Stomach smooth muscle (tissue), 2 donors: ENCODE measurements around the gene MOSPD3.
A peak's percentile ranks its signal among the peaks of the same experiment; 100 is the strongest.

Experiments
- H3K27ac ChIP-seq: one replicate; pipeline ENCODE4 v1.7.0; 2013; ENCODE audit warnings: mild to moderate bottlenecking, low read length, inconsistent platforms
- H3K27me3 ChIP-seq, 2 donors: one replicate each; pipeline ENCODE4 v1.7.0; 2013; ENCODE audit warnings: low read length in 2 of 2; ENCODE audit not compliant: insufficient read depth in 2 of 2, control insufficient read depth in 1 of 2
- H3K36me3 ChIP-seq, 2 donors: one replicate each; pipeline ENCODE4 v1.7.0; 2013; ENCODE audit warnings: low read length in 2 of 2; ENCODE audit not compliant: control insufficient read depth in 2 of 2, insufficient read depth in 2 of 2
- H3K4me1 ChIP-seq: one replicate; pipeline ENCODE4 v1.7.0; 2013; ENCODE audit warnings: low read length; ENCODE audit not compliant: control insufficient read depth, insufficient read depth
- H3K4me3 ChIP-seq, 2 donors: one replicate each; pipeline ENCODE4 v1.7.0; 2013; ENCODE audit warnings: low read length in 2 of 2
- H3K9ac ChIP-seq, 2 donors: one replicate each; pipeline ENCODE4 v1.7.0; 2013; ENCODE audit warnings: low read length in 2 of 2, mild to moderate bottlenecking in 1 of 2
- H3K9me3 ChIP-seq, 2 donors: one replicate each; pipeline ENCODE4 v1.7.0; 2013; ENCODE audit warnings: low read length in 2 of 2; ENCODE audit not compliant: control insufficient read depth in 2 of 2
- donor health status: healthy.
- donor health status: Pancreatic carcinoma.

Gene MOSPD3

DNA sequence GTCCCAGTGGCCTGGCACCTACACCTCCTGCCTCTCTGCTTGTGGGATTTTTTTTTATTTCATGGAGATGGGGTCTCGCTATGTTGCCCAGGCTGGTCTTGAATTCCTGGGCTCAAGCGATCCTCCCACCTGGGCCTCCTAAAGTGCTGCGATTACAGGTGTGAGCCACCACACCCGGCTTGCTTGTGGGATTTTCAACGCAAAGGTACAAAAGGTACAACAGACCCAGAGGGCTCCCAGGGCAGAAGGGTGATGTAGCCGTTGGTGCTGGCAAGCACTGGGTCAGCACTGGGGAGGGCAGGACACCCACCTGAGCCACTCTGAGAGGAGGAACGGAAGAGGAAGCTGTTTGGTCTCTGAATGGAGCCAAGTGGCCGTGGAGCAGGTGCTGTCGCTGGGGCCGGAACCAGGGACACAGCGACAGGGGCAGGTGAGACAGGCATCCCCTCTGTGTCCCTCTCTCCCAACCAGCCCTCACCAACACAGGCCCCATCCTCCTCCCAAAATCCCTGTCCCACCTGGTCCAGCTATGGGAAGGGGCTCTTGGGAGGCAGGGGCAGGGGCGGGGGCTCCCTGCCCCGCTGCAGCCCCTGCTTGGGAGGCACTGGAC, 35.9 kb upstream of the MOSPD3 start:
- Histone ChIP-seq H3K9me3 (no peaks in the 10 kb centered on the region), H3K36me3 (peaks cover 30 to 50% of the 10 kb centered on the region in 2 donors), H3K9ac (no peak overlapping the region), H3K4me3 (no peak overlapping the region), H3K4me1 (no peaks in the 10 kb centered on the region), H3K27me3 (no peaks in the 10 kb centered on the region), H3K27ac (no peak overlapping the region)

GRCh38 chr7:100577103-100577502, 35.2 kb upstream of the MOSPD3 start:
- no peak overlapping the region for H3K4me3 ChIP-seq
- no peaks in the 10 kb centered on the region for H3K27me3 ChIP-seq
- no peaks in the 10 kb centered on the region for H3K9me3 ChIP-seq
- no peak overlapping the region for H3K9ac ChIP-seq
- H3K4me1 ChIP-seq = no peaks in the 10 kb centered on the region
- no peak overlapping the region for H3K27ac ChIP-seq
- H3K36me3 ChIP-seq = peaks cover 33 to 56% of the 10 kb centered on the region in 2 donors

GRCh38 chr7:100577507-100577906, 34.8 kb upstream of the MOSPD3 start:
- Histone ChIP-seq H3K9me3 (no peaks in the 10 kb centered on the region), H3K4me1 (no peaks in the 10 kb centered on the region), H3K27me3 (no peaks in the 10 kb centered on the region), H3K9ac (no peak overlapping the region), H3K27ac (no peak overlapping the region), H3K36me3 (peaks cover 33 to 60% of the 10 kb centered on the region in 2 donors), H3K4me3 (no peak overlapping the region)

DNA sequence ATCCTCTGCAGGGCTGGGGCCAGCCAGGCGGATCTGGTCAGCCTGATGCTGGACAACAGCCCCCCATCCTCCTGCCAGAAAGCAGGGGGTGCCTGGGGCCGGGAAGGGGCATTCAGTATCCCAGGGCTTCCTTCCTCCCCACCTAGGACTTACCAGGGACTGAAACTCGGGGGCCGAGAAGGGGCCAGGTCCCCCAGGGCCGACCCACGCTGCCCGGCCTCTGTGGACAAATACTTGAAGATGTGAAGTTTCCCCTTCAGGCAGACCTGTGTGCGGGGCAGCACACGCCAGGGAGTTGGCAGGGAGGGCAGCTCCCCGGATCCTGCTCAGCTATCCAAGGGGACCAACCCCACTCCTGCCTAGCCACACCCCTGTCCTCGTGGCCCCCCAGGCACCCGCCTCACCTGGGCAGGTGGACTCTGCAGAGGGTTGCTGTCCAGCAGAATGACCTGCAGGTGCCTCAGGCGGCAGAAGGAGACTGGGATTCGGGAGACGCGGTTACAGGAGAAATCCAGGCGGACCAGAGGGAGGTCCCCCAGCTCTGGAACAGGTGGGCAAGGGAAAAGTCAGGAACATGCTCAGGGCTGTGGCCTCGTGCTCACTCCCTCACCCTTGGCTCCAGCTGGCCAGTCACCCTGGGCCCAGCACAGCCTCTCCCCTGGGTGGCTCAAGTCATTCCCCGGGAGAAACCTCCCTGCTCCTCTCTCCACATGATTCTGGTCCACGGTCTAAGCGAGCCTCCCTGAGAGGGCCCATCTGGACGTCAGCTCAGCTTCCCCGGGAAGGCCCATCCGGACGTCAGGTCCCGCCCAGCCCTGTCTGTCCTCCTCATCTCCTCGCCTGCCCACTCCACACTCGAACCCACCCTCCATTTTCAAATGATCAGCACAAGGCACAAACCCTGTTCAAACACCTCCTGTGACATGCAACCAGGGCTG, 33.8 kb upstream of the MOSPD3 start:
- Histone ChIP-seq H3K4me3 (no peak overlapping the region), H3K9me3 (no peaks in the 10 kb centered on the region), H3K9ac (no peak overlapping the region), H3K4me1 (peaks cover 7% of the 10 kb centered on the region), H3K36me3 (peaks cover 33 to 61% of the 10 kb centered on the region in 2 donors), H3K27ac (no peak overlapping the region), H3K27me3 (no peaks in the 10 kb centered on the region)

- H3K27me3 ChIP-seq = no peaks in the 10 kb centered on the region
- H3K9ac ChIP-seq = no peak overlapping the region
- H3K36me3 ChIP-seq = peaks cover 29 to 57% of the 10 kb centered on the region in 2 donors
- peaks cover 26% of the 10 kb centered on the region for H3K4me1 ChIP-seq
- no peak overlapping the region for H3K27ac ChIP-seq
- no peak overlapping the region for H3K4me3 ChIP-seq
- H3K9me3 ChIP-seq = no peaks in the 10 kb centered on the region
Measured at GRCh38 chr7:100580466-100581283, 31.7 kb upstream of the MOSPD3 start.

GRCh38 chr7:100582041-100582579, 30.2 kb upstream of the MOSPD3 start:
- Histone ChIP-seq H3K27me3 (no peaks in the 10 kb centered on the region), H3K4me3 (no peak overlapping the region), H3K9ac (no peak overlapping the region), H3K4me1 (peaks cover 26% of the 10 kb centered on the region), H3K27ac (no peak overlapping the region), H3K9me3 (no peaks in the 10 kb centered on the region), H3K36me3 (peaks cover 22 to 48% of the 10 kb centered on the region in 2 donors)

DNA sequence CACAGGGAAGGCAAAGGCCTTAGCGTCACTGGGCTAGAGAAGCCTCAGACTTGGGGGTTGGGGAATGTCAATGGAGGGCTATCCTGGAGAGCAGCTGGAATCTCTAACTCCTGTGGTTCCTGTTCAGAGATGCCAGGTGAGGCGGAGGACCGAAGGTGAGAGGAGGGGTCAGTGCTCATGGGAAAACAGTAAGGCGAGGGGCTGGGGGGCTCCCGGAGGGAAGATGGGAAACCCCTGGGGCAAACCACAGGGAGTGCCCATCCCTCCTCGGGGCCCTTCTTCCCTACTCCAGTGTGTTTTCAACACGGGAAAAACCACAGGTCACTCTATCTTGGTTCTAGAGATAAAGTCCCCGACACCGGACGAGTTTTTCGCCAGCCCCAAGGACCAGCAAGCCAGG, 29.7 kb upstream of the MOSPD3 start:
- Histone ChIP-seq H3K27ac (no peak overlapping the region), H3K9me3 (no peaks in the 10 kb centered on the region), H3K4me3 (no peak overlapping the region), H3K36me3 (peaks cover 22 to 47% of the 10 kb centered on the region in 2 donors), H3K9ac (no peak overlapping the region), H3K27me3 (no peaks in the 10 kb centered on the region), H3K4me1 (peaks cover 26% of the 10 kb centered on the region)

- peak overlapping the region; percentile 16 to 51 for H3K9ac ChIP-seq
- no peak overlapping the region for H3K27ac ChIP-seq
- H3K9me3 ChIP-seq = no peaks in the 10 kb centered on the region
- peaks cover 22 to 40% of the 10 kb centered on the region in 2 donors for H3K36me3 ChIP-seq
- H3K27me3 ChIP-seq = no peaks in the 10 kb centered on the region
- peak overlapping the region; percentile 34 to 62 for H3K4me3 ChIP-seq
- peaks cover 26% of the 10 kb centered on the region for H3K4me1 ChIP-seq
Measured at GRCh38 chr7:100583132-100584053, 28.9 kb upstream of the MOSPD3 start.

DNA sequence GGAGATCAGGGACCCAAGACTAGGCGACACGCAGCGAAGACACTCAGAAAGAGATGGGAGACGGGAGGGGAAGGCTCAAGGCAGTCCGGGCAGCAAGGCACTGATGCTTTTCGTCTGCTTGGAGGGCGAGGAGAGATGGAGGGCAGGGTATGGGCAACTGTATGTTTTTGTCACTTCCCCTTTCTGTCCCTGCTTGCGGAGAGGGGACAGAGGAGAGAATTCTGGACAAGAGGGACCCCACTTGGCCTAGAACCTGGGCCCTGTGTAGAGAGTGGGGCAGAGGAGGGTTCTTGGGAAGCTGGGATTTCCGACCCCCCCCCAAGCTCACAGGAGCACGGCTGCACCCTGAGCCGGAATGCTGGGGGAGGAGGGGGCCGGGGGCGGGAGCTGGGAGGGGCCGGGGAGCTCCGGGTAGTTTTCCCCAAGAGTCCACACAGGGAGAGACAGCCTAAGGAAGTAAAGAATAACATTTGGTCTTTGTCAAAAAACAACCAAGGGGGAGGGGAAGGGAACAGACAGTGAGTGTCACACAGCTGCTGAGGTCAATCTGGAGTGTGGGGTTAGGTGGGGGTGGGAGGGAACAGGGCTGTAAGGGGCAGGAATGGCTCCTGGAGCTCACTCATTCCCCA, 28.2 kb upstream of the MOSPD3 start:
- H3K9ac ChIP-seq = peak overlapping the region; percentile 82 to 85
- H3K4me3 ChIP-seq = peak overlapping the region; percentile 90 to 94
- H3K4me1 ChIP-seq = peaks cover 28% of the 10 kb centered on the region
- no peak overlapping the region for H3K27ac ChIP-seq
- no peaks in the 10 kb centered on the region for H3K9me3 ChIP-seq
- H3K36me3 ChIP-seq = peaks cover 22 to 32% of the 10 kb centered on the region in 2 donors
- no peaks in the 10 kb centered on the region for H3K27me3 ChIP-seq
